ENCODE measurements around the gene EXOC7.

DNA sequence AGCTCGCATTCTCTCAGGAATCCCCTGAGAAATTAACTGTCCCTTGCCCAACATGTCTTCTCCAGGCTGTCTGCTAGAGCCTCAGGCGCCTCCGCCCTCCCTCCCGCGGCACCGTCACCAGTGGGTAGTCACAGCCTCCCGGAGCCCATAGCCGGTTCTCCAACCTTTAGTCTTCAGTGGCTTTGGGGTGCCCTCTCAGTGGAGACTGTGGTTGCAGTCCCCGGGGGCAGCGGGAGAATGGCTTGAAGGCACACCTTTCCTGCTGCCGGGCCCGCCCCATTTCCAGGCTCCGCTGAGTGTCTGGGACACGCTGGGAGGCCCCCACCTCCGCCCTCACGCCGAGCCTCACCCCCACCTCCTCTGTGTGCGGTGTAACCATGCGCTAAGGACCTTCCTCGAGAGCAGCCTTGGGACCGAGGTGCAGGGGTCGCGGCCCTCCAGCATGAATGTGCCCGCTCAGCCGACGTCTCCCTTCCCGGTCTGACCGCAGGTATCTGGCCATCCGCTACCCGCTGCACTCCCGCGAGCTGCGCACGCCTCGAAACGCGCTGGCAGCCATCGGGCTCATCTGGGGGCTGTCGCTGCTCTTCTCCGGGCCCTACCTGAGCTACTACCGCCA is 27.3 kb downstream of the EXOC7 start:
- TF ChIP-seq, protein P1, sequence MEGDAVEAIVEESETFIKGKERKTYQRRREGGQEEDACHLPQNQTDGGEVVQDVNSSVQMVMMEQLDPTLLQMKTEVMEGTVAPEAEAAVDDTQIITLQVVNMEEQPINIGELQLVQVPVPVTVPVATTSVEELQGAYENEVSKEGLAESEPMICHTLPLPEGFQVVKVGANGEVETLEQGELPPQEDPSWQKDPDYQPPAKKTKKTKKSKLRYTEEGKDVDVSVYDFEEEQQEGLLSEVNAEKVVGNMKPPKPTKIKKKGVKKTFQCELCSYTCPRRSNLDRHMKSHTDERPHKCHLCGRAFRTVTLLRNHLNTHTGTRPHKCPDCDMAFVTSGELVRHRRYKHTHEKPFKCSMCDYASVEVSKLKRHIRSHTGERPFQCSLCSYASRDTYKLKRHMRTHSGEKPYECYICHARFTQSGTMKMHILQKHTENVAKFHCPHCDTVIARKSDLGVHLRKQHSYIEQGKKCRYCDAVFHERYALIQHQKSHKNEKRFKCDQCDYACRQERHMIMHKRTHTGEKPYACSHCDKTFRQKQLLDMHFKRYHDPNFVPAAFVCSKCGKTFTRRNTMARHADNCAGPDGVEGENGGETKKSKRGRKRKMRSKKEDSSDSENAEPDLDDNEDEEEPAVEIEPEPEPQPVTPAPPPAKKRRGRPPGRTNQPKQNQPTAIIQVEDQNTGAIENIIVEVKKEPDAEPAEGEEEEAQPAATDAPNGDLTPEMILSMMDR (IDR thresholded peaks at IDR 0.05), result no peak
- TF ChIP-seq ZFX (IDR thresholded peaks at IDR 0.05; ENCODE audit: borderline replicate concordance), result no peak

All from 22Rv1 (cell line).